DOHH2 (cell line): ENCODE measurements around the gene DNMT1.

Experiments used
- H3F3A ChIP-seq: fragments of 200-600 bp; sonication (generic), shearing (Covaris generic); 2 replicates; pipeline ENCODE4 v1.6.0; 2016; ENCODE audit warnings: antibody characterized with exemption, mild to moderate bottlenecking; ENCODE audit not compliant: control insufficient read depth, insufficient read depth
- H3K27ac ChIP-seq: fragments of 200-600 bp; sonication (generic); 2 replicates; pipeline ENCODE4 v1.5.1; 2014; ENCODE audit warnings: low read depth, mild to moderate bottlenecking, low read length, moderate library complexity
- H3K27me3 ChIP-seq: fragments of 200-600 bp; sonication (generic); 2 replicates; pipeline ENCODE4 v1.6.1; 2014; ENCODE audit warnings: mild to moderate bottlenecking, low read length, mixed read lengths; ENCODE audit not compliant: control insufficient read depth
- H3K36me3 ChIP-seq: fragments of 200-600 bp; sonication (generic); 2 replicates; pipeline ENCODE4 v1.6.1; 2014; ENCODE audit warnings: mild to moderate bottlenecking, low read length, moderate library complexity, mixed read lengths; ENCODE audit not compliant: control insufficient read depth
- H3K4me1 ChIP-seq: fragments of 200-600 bp; sonication (generic); 2 replicates; pipeline ENCODE4 v1.6.1; 2014; ENCODE audit warnings: mild to moderate bottlenecking, low read length, mixed read lengths; ENCODE audit not compliant: control insufficient read depth
- H3K4me2 ChIP-seq: fragments of 200-600 bp; sonication (generic); 2 replicates; pipeline ENCODE4 v1.6.0; 2014; ENCODE audit warnings: mild to moderate bottlenecking, low read length, moderate library complexity
- H3K4me3 ChIP-seq: fragments of 200-600 bp; sonication (generic); 2 replicates; pipeline ENCODE4 v1.5.1; 2014; ENCODE audit warnings: mild to moderate bottlenecking, low read length, mixed read lengths
- H3K79me2 ChIP-seq: fragments of 200-600 bp; sonication (generic); 2 replicates; pipeline ENCODE4 v1.6.1; 2014; ENCODE audit warnings: mild to moderate bottlenecking, low read length, mixed read lengths; ENCODE audit not compliant: control insufficient read depth
- H3K9me2 ChIP-seq: fragments of 200-600 bp; sonication (generic); replicated peaks from 2 replicates; pipeline ENCODE4 v1.6.1; 2014; ENCODE audit warnings: mild to moderate bottlenecking, low read length, mixed read lengths; ENCODE audit not compliant: control insufficient read depth
- H3K9me3 ChIP-seq: fragments of 200-600 bp; sonication (generic); 2 replicates; pipeline ENCODE4 v1.6.1; 2014; ENCODE audit warnings: antibody characterized with exemption, low read length, mixed read lengths; ENCODE audit not compliant: control insufficient read depth, insufficient read depth
- H4K20me1 ChIP-seq: fragments of 200-600 bp; sonication (generic); 2 replicates; pipeline ENCODE4 v1.6.0; 2014; ENCODE audit warnings: low read depth, mild to moderate bottlenecking, antibody characterized with exemption, low read length, moderate library complexity; ENCODE audit not compliant: control insufficient read depth, insufficient read depth
- EZH2phosphoT487 ChIP-seq: fragments of 200-600 bp; sonication (generic); IDR thresholded peaks from 2 replicates; pipeline ENCODE4 v1.6.1; 2017; ENCODE audit warnings: borderline replicate concordance, mild to moderate bottlenecking, antibody characterized with exemption, low read length, moderate library complexity, mixed read lengths
- TF ChIP-seq, protein P1 (sequence below): fragments of 200-600 bp; sonication (generic); IDR thresholded peaks from one replicate; pipeline ENCODE4 v1.5.1; 2014; ENCODE audit warnings: antibody characterized with exemption, mild to moderate bottlenecking, low read depth, low read length; ENCODE audit not compliant: poor library complexity, severe bottlenecking

Gene DNMT1

DNA sequence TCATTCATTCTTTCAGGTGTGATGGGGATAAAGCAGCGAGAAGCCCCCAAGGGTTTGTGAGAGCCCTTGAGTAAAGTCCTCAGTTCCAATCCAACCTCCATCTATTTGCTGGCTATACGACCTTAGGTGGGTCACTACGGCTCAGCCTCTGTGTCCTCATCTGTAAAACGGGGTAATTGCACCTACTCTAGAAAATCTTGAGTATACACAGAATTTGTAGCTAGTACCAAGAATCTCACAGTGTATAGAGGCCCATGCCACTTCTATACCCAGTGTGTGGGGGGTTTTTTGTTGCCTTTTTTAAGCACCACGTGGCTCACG lies 406 bp upstream of the DNMT1 start:
- peaks cover 74% of the 10 kb centered on the region for H3K79me2 ChIP-seq
- peak overlapping the region; percentile 73 for H3K4me2 ChIP-seq
- H3K27ac ChIP-seq = peak overlapping the region; percentile 94
- no peaks in the 10 kb centered on the region for H3K9me3 ChIP-seq
- TF ChIP-seq, protein P1, sequence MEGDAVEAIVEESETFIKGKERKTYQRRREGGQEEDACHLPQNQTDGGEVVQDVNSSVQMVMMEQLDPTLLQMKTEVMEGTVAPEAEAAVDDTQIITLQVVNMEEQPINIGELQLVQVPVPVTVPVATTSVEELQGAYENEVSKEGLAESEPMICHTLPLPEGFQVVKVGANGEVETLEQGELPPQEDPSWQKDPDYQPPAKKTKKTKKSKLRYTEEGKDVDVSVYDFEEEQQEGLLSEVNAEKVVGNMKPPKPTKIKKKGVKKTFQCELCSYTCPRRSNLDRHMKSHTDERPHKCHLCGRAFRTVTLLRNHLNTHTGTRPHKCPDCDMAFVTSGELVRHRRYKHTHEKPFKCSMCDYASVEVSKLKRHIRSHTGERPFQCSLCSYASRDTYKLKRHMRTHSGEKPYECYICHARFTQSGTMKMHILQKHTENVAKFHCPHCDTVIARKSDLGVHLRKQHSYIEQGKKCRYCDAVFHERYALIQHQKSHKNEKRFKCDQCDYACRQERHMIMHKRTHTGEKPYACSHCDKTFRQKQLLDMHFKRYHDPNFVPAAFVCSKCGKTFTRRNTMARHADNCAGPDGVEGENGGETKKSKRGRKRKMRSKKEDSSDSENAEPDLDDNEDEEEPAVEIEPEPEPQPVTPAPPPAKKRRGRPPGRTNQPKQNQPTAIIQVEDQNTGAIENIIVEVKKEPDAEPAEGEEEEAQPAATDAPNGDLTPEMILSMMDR = no peak
- TF ChIP-seq EZH2phosphoT487 = no peak
- H3K4me1 ChIP-seq = peaks cover 81% of the 10 kb centered on the region
- peaks cover 54% of the 10 kb centered on the region for H3K36me3 ChIP-seq
- H3K4me3 ChIP-seq = peak overlapping the region; percentile 87
- H4K20me1 ChIP-seq = peaks cover 17% of the 10 kb centered on the region
- H3F3A ChIP-seq = peaks cover 35% of the 10 kb centered on the region
- no peaks in the 10 kb centered on the region for H3K9me2 ChIP-seq
- H3K27me3 ChIP-seq = no peaks in the 10 kb centered on the region

DNA sequence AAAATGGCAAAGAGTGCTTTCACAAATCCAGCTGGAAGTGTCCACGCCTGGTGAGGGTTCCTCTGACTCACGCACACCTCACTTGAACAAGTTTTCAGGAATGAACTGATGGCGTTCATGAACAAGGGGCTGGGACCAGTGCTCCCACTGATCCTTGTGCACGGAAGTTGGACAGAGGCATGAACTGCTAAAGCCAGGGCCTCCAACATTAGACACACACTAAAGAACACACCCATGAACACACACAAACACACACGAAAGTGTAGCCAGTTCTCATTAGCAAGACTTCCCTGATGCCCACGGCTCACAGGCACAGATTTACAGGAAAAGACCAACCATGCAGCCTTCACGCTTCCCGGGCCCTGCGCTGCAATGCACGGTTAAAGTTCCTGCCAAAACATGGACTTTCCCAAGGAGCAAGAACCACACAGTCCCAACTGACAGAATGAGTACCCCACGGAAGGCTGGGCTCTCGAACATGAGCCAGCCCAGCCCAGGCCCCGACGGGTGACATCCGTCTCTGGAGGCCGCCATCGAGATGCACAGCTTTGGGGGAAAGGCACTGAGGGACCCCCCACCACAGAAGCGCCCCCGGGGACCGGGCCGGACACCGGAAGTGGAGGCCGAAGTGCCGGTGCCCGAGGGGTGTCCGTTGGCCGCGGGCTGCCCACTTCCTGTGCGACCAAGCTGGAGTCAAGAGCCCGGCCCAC lies 808 bp downstream of the DNMT1 start:
- no peaks in the 10 kb centered on the region for H3K27me3 ChIP-seq
- H3F3A ChIP-seq = peaks cover 35% of the 10 kb centered on the region
- H3K4me3 ChIP-seq = peak overlapping the region; percentile 87
- no peaks in the 10 kb centered on the region for H3K9me2 ChIP-seq
- peaks cover 66% of the 10 kb centered on the region for H3K36me3 ChIP-seq
- no peaks in the 10 kb centered on the region for H3K9me3 ChIP-seq
- peak overlapping the region; percentile 73 for H3K4me2 ChIP-seq
- peaks cover 79% of the 10 kb centered on the region for H3K4me1 ChIP-seq
- TF ChIP-seq, protein P1 = no peak
- no peak for TF ChIP-seq EZH2phosphoT487
- H3K27ac ChIP-seq = peak overlapping the region; percentile 94
- H3K79me2 ChIP-seq = peaks cover 77% of the 10 kb centered on the region
- H4K20me1 ChIP-seq = peaks cover 26% of the 10 kb centered on the region

DNA sequence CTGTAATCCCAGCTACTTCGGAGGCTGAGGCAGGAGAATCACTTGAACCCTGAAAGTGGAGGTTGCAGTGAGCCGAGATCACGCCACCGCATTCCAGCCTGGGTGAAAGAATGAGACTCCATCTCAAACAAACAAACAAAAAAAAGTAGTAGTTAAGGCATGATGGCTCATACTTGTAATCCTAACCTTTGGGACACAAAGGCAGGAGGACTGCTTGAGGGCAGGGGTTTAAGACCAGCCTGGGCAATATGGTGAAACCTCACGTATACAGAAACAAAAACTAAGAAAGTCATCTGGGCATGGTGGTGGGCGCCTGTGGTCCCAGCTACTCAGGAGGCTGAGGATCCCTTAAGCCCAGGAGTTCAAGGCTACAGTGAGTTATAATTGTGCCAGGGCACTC lies 1.8 kb downstream of the DNMT1 start:
- Histone ChIP-seq H3K9me2 (no peaks in the 10 kb centered on the region), H3K9me3 (no peaks in the 10 kb centered on the region), H3K27me3 (no peaks in the 10 kb centered on the region), H3K4me1 (peaks cover 78% of the 10 kb centered on the region), H3F3A (peaks cover 28% of the 10 kb centered on the region), H3K79me2 (peaks cover 87% of the 10 kb centered on the region), H3K4me2 (peak overlapping the region; percentile 73), H3K4me3 (peak overlapping the region; percentile 87), H3K27ac (peak overlapping the region; percentile 94), H3K36me3 (peaks cover 76% of the 10 kb centered on the region), H4K20me1 (peaks cover 35% of the 10 kb centered on the region)
- no peak for TF ChIP-seq EZH2phosphoT487
- TF ChIP-seq, protein P1 = no peak
